OCI-LY3 (cell line): Measurements from ENCODE around the gene NACAD.

Experiments
- H2AFZ ChIP-seq: fragments of 200-600, 300-600 bp; shearing (Covaris generic); 2 replicates; pipeline ENCODE4 v1.6.0; 2014; ENCODE audit warnings: antibody characterized with exemption, low read depth, low read length
- H3K27ac ChIP-seq: fragments of 200-600, 300-600 bp; sonication (generic); 2 replicates; pipeline ENCODE4 v1.5.1; 2014; ENCODE audit warnings: mild to moderate bottlenecking, low read length, moderate library complexity, mixed read lengths
- H3K27me3 ChIP-seq: fragments of 200-600, 300-600 bp; sonication (generic); 2 replicates; pipeline ENCODE4 v1.6.1; 2014; ENCODE audit warnings: low read depth, low read length, mixed read lengths
- H3K36me3 ChIP-seq: fragments of 200-600, 300-600 bp; sonication (generic); replicated peaks from 2 replicates; pipeline ENCODE3; 2014; ENCODE audit warnings: low read depth, low read length, mixed read lengths
- H3K4me1 ChIP-seq: fragments of 300-600, 200-600 bp; sonication (generic); 2 replicates; pipeline ENCODE4 v1.6.1; 2014; ENCODE audit warnings: low read length, mixed read lengths
- H3K4me2 ChIP-seq: fragments of 200-600, 300-600 bp; sonication (generic); 2 replicates; pipeline ENCODE4 v1.6.1; 2014; ENCODE audit warnings: low read length, mixed read lengths
- H3K4me3 ChIP-seq: fragments of 300-600, 200-600 bp; sonication (generic); 2 replicates; pipeline ENCODE4 v1.5.1; 2014; ENCODE audit warnings: antibody characterized with exemption, mild to moderate bottlenecking, low read length, moderate library complexity
- H3K79me2 ChIP-seq: fragments of 300-600, 200-600 bp; shearing (Covaris generic); 2 replicates; pipeline ENCODE4 v1.6.1; 2014; ENCODE audit warnings: mild to moderate bottlenecking, low read length, mixed read lengths
- H3K9ac ChIP-seq: fragments of 300-600, 200-600 bp; shearing (Covaris generic); 2 replicates; pipeline ENCODE4 v1.6.0; 2014; ENCODE audit warnings: mild to moderate bottlenecking, low read length, moderate library complexity
- H3K9me3 ChIP-seq: fragments of 200-600, 300-600 bp; shearing (Covaris generic); 2 replicates; pipeline ENCODE4 v1.6.1; 2014; ENCODE audit warnings: low read length, mixed read lengths; ENCODE audit not compliant: insufficient read depth
- H4K20me1 ChIP-seq: fragments of 200-600, 300-600 bp; sonication (generic); 2 replicates; pipeline ENCODE4 v1.6.1; 2016; ENCODE audit warnings: low read length, mixed read lengths; ENCODE audit not compliant: insufficient read depth
- CTCF ChIP-seq: fragments of 200-600, 300-600 bp; sonication (generic); IDR thresholded peaks from 2 replicates; pipeline ENCODE4 v1.5.1; 2014; ENCODE audit warnings: antibody characterized with exemption, low read length, low read depth
- EZH2phosphoT487 ChIP-seq: fragments of 200-600 bp; shearing (Covaris generic); IDR thresholded peaks from 2 replicates; pipeline ENCODE4 v1.6.1; 2018; ENCODE audit warnings: antibody characterized with exemption, mixed run types, low read depth

NACAD gene

GRCh38 chr7:45072131-45073030 is 16.4 kb downstream of the NACAD start:
- H3K9me3 ChIP-seq = no peaks in the 10 kb centered on the region
- no peak overlapping the region for H3K4me2 ChIP-seq
- no peaks in the 10 kb centered on the region for H3K79me2 ChIP-seq
- H3K27ac ChIP-seq = no peak overlapping the region
- H3K36me3 ChIP-seq = peaks cover 6% of the 10 kb centered on the region
- H3K9ac ChIP-seq = no peak overlapping the region
- no peak for TF ChIP-seq EZH2phosphoT487
- TF ChIP-seq CTCF = no peak
- H3K4me3 ChIP-seq = no peak overlapping the region
- no peaks in the 10 kb centered on the region for H3K27me3 ChIP-seq
- no peak overlapping the region for H2AFZ ChIP-seq
- H4K20me1 ChIP-seq = no peaks in the 10 kb centered on the region
- no peaks in the 10 kb centered on the region for H3K4me1 ChIP-seq

DNA sequence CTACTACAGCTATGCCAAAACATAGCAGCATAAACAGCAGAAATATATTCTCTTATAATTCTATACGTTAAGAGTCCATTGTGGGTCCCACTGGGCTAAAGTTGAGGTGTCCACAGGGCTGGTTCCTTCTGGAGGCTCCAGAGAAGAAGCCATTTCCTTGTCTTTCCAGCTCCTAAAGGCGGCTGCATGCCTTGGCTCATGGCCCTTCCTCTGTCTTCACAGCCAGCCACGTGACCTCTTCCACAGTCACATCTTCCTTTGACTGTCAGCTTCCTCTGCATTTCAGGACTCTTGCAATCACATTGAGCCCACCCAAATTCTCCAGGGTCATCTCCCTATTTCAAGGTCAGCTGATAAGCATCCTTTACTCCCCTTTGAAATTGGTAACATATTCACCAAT is 17.2 kb downstream of the NACAD start:
- H3K36me3 ChIP-seq = peaks cover 6% of the 10 kb centered on the region

GRCh38 chr7:45070254-45070642 is 18.5 kb downstream of the NACAD start:
- H3K27me3 ChIP-seq = no peaks in the 10 kb centered on the region
- no peak overlapping the region for H2AFZ ChIP-seq
- peaks cover 6% of the 10 kb centered on the region for H3K36me3 ChIP-seq
- no peaks in the 10 kb centered on the region for H4K20me1 ChIP-seq
- H3K9ac ChIP-seq = no peak overlapping the region
- TF ChIP-seq CTCF (no peak), EZH2phosphoT487 (no peak)
- H3K79me2 ChIP-seq = no peaks in the 10 kb centered on the region
- H3K4me3 ChIP-seq = no peak overlapping the region
- H3K9me3 ChIP-seq = no peaks in the 10 kb centered on the region
- no peak overlapping the region for H3K27ac ChIP-seq
- H3K4me2 ChIP-seq = no peak overlapping the region
- H3K4me1 ChIP-seq = no peaks in the 10 kb centered on the region

More for the DNA sequence above, 17.2 kb downstream of the NACAD start:
- H3K27ac ChIP-seq = no peak overlapping the region
- no peak overlapping the region for H2AFZ ChIP-seq
- H3K79me2 ChIP-seq = no peaks in the 10 kb centered on the region
- H3K27me3 ChIP-seq = no peaks in the 10 kb centered on the region
- TF ChIP-seq CTCF (no peak), EZH2phosphoT487 (no peak)
- H3K9me3 ChIP-seq = no peaks in the 10 kb centered on the region
- no peak overlapping the region for H3K9ac ChIP-seq
- no peak overlapping the region for H3K4me3 ChIP-seq
- no peaks in the 10 kb centered on the region for H3K4me1 ChIP-seq
- no peaks in the 10 kb centered on the region for H4K20me1 ChIP-seq
- no peak overlapping the region for H3K4me2 ChIP-seq

GRCh38 chr7:45069444-45070253 is 19.1 kb downstream of the NACAD start:
- Histone ChIP-seq H3K4me1 (no peaks in the 10 kb centered on the region), H4K20me1 (no peaks in the 10 kb centered on the region), H3K9ac (no peak overlapping the region), H3K79me2 (no peaks in the 10 kb centered on the region), H3K4me2 (no peak overlapping the region), H2AFZ (no peak overlapping the region), H3K27me3 (no peaks in the 10 kb centered on the region), H3K27ac (no peak overlapping the region), H3K4me3 (no peak overlapping the region), H3K9me3 (no peaks in the 10 kb centered on the region), H3K36me3 (peaks cover 6% of the 10 kb centered on the region)
- TF ChIP-seq CTCF (no peak), EZH2phosphoT487 (no peak)
